Measurements from ENCODE around the gene ZDHHC14.
"Not testable (repeated sequence)": the region's sequence is repeated elsewhere in the genome, so short reads cannot be mapped to it uniquely, and the experiment has no call there.

The ZDHHC14 gene

GRCh38 chr6:157403686-157404051 is 22.7 kb downstream of the ZDHHC14 start:
- Mint-ChIP-seq H3K27ac (no peak overlapping the region), H3K36me3 (peaks cover 19 to 33% of the 10 kb centered on the region in 2 donors), H3K4me3 (no peak overlapping the region), H3K27me3 (no peaks in the 10 kb centered on the region), H3K9me3 (peaks cover 0 to 3% of the 10 kb centered on the region in 2 donors), H3K4me1 (peaks cover 24 to 25% of the 10 kb centered on the region in 2 donors)
- DNase-seq (peak; percentile 28), ATAC-seq (replicated peaks) (peak; percentile 79 to 91)

- Mint-ChIP-seq H3K27ac (no peak overlapping the region), H3K4me1 (peaks cover 24 to 28% of the 10 kb centered on the region in 2 donors), H3K9me3 (peaks cover 1 to 3% of the 10 kb centered on the region in 2 donors), H3K36me3 (peaks cover 22 to 29% of the 10 kb centered on the region in 2 donors), H3K4me3 (no peak overlapping the region), H3K27me3 (no peaks in the 10 kb centered on the region)
- ATAC-seq (replicated peaks) (no peak), DNase-seq (no peak)
Observed at GRCh38 chr6:157405986-157406385, 25.0 kb downstream of the ZDHHC14 start.

GRCh38 chr6:157406661-157407060 is 25.7 kb downstream of the ZDHHC14 start:
- DNase-seq (no peak), ATAC-seq (replicated peaks) (no peak)
- H3K27ac Mint-ChIP-seq: peak overlapping the region; percentile 66
- H3K4me1 Mint-ChIP-seq: peaks cover 26 to 35% of the 10 kb centered on the region in 2 donors
- peaks cover 24 to 32% of the 10 kb centered on the region in 2 donors for H3K36me3 Mint-ChIP-seq
- H3K9me3 Mint-ChIP-seq: peaks cover 7 to 8% of the 10 kb centered on the region in 2 donors
- no peak overlapping the region for H3K4me3 Mint-ChIP-seq
- H3K27me3 Mint-ChIP-seq: no peaks in the 10 kb centered on the region

GRCh38 chr6:157407646-157408045 is 26.7 kb downstream of the ZDHHC14 start:
- no peak overlapping the region for H3K4me3 Mint-ChIP-seq
- H3K4me1 Mint-ChIP-seq: peaks cover 30 to 45% of the 10 kb centered on the region in 2 donors
- no peak overlapping the region for H3K27ac Mint-ChIP-seq
- no peaks in the 10 kb centered on the region for H3K27me3 Mint-ChIP-seq
- no peak for DNase-seq
- ATAC-seq (replicated peaks): no peak
- peaks cover 24 to 34% of the 10 kb centered on the region in 2 donors for H3K36me3 Mint-ChIP-seq
- peaks cover 7 to 10% of the 10 kb centered on the region in 2 donors for H3K9me3 Mint-ChIP-seq

GRCh38 chr6:157408427-157408826 is 27.4 kb downstream of the ZDHHC14 start:
- H3K36me3 Mint-ChIP-seq: peaks cover 30 to 40% of the 10 kb centered on the region in 2 donors
- not testable (repeated sequence) for H3K4me3 Mint-ChIP-seq; H3K27me3 Mint-ChIP-seq; DNase-seq; H3K27ac Mint-ChIP-seq; H3K9me3 Mint-ChIP-seq; ATAC-seq (replicated peaks)
- peaks cover 36 to 49% of the 10 kb centered on the region in 2 donors for H3K4me1 Mint-ChIP-seq

GRCh38 chr6:157410045-157410444 is 29.1 kb downstream of the ZDHHC14 start:
- no peak overlapping the region for H3K4me3 Mint-ChIP-seq
- H3K9me3 Mint-ChIP-seq: peaks cover 7 to 10% of the 10 kb centered on the region in 2 donors
- no peak for ATAC-seq (replicated peaks)
- peaks cover 36 to 46% of the 10 kb centered on the region in 2 donors for H3K4me1 Mint-ChIP-seq
- peaks cover 38 to 51% of the 10 kb centered on the region in 2 donors for H3K36me3 Mint-ChIP-seq
- no peak for DNase-seq
- H3K27me3 Mint-ChIP-seq: no peaks in the 10 kb centered on the region
- peak overlapping the region; percentile 25 for H3K27ac Mint-ChIP-seq

DNA sequence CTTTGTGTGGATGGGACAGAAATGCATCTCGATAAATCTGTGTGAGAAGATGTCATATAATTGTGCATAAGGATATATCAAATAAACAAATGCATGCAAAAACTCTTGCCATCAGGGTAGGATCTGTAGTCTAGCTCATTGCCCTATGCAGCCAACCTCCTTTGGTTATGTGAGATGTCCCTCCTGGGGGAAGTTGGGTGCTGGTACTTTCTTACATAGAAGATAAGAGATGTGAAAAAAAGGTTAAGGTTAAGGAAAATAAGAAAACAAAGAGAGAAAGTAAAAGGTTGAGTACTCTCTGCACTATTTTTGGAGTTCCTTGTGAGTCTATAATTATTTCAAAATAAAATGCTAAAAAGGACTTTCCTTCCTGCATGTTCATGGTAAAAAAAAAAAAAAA is 30.4 kb downstream of the ZDHHC14 start:
- Mint-ChIP-seq H3K27me3 (no peaks in the 10 kb centered on the region), H3K9me3 (peaks cover 7 to 10% of the 10 kb centered on the region in 2 donors), H3K36me3 (peaks cover 38 to 53% of the 10 kb centered on the region in 2 donors), H3K27ac (peak overlapping the region; percentile 82), H3K4me1 (peaks cover 33 to 45% of the 10 kb centered on the region in 2 donors), H3K4me3 (peak overlapping the region; percentile 39 to 48)
- DNase-seq (peak; percentile 48), ATAC-seq (replicated peaks) (peak; percentile 96 to 98)

- Mint-ChIP-seq H3K27me3 (no peaks in the 10 kb centered on the region), H3K9me3 (peaks cover 7 to 10% of the 10 kb centered on the region in 2 donors), H3K36me3 (peaks cover 44 to 57% of the 10 kb centered on the region in 2 donors), H3K27ac (no peak overlapping the region), H3K4me3 (no peak overlapping the region), H3K4me1 (peaks cover 30 to 39% of the 10 kb centered on the region in 2 donors)
- DNase-seq (no peak), ATAC-seq (replicated peaks) (no peak)
Observed at GRCh38 chr6:157412791-157413190, 31.8 kb downstream of the ZDHHC14 start.

DNA sequence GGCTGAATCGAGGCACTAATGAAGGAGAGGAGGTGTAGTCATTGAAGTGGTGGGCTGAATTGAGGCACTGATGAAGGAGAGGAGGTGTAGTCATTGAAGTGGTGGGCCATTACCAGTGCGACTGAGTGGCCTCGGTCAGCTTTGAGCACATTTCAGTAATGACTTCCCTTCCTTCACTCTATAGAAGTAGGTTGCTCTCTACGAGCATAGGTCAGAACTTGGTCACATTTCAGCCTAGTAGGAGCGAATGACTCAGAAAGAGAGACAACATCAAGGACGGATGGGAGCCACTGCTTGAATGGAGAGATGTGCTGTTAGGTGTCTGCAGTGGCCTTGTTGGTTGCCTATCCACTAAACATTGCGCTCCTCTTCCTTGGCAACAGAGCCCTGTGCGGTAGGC is 39.5 kb downstream of the ZDHHC14 start:
- Mint-ChIP-seq H3K9me3 (peaks cover 0 to 3% of the 10 kb centered on the region in 2 donors), H3K27me3 (no peaks in the 10 kb centered on the region), H3K27ac (peak overlapping the region; percentile 67), H3K4me1 (peaks cover 17 to 21% of the 10 kb centered on the region in 2 donors), H3K36me3 (peaks cover 23 to 30% of the 10 kb centered on the region in 2 donors), H3K4me3 (no peak overlapping the region)
- ATAC-seq (replicated peaks) (no peak), DNase-seq (no peak)

DNA sequence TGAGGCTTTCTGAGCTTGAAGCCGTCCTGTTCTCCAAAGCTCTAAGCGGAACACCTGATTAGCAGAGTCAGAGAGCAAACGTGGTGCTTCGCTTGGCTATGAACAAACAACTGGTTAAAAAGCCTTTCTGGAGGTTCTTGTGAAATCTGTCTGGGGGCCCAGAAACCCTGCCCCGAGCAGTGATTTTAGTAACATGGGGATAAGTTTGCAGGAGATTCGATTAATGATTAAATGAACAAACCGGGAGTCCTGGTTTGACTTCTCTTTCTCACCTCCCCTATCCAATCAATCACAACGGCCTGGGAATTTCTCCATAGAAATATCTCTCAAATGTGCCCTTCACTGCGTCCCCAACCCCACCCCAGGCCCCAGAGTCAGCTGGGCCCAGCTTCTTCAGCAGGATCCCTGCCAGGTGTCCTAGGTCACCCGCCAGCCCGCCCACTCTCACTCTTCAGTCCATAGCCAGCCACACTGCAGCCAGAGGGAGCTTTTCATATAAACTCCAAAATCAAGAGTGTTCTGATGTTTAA is 43.6 kb downstream of the ZDHHC14 start:
- Mint-ChIP-seq H3K9me3 (peaks cover 0 to 2% of the 10 kb centered on the region in 2 donors), H3K4me1 (peaks cover 39 to 58% of the 10 kb centered on the region in 2 donors), H3K4me3 (no peak overlapping the region), H3K27ac (no peak overlapping the region), H3K27me3 (peaks cover 8 to 16% of the 10 kb centered on the region in 2 donors), H3K36me3 (peaks cover 34 to 45% of the 10 kb centered on the region in 2 donors)
- ATAC-seq (replicated peaks): no peak
- no peak for DNase-seq

GRCh38 chr6:157427969-157428368 is 47.0 kb downstream of the ZDHHC14 start:
- ATAC-seq (replicated peaks) (no peak), DNase-seq (no peak)
- Mint-ChIP-seq H3K9me3 (peaks cover 0 to 2% of the 10 kb centered on the region in 2 donors), H3K36me3 (peaks cover 29 to 36% of the 10 kb centered on the region in 2 donors), H3K4me1 (peaks cover 43 to 70% of the 10 kb centered on the region in 2 donors), H3K4me3 (no peak overlapping the region), H3K27ac (peak overlapping the region; percentile 59), H3K27me3 (peaks cover 8 to 16% of the 10 kb centered on the region in 2 donors)

GRCh38 chr6:157428427-157429202 is 47.6 kb downstream of the ZDHHC14 start:
- peaks cover 29 to 34% of the 10 kb centered on the region in 2 donors for H3K36me3 Mint-ChIP-seq
- peaks cover 43 to 70% of the 10 kb centered on the region in 2 donors for H3K4me1 Mint-ChIP-seq
- DNase-seq (no peak), ATAC-seq (replicated peaks) (peak in 1 of 2 donors; percentile 18)
- H3K27me3 Mint-ChIP-seq: peaks cover 8 to 16% of the 10 kb centered on the region in 2 donors
- no peak overlapping the region for H3K4me3 Mint-ChIP-seq
- peaks cover 0 to 2% of the 10 kb centered on the region in 2 donors for H3K9me3 Mint-ChIP-seq
- peak overlapping the region; percentile 48 for H3K27ac Mint-ChIP-seq

DNA sequence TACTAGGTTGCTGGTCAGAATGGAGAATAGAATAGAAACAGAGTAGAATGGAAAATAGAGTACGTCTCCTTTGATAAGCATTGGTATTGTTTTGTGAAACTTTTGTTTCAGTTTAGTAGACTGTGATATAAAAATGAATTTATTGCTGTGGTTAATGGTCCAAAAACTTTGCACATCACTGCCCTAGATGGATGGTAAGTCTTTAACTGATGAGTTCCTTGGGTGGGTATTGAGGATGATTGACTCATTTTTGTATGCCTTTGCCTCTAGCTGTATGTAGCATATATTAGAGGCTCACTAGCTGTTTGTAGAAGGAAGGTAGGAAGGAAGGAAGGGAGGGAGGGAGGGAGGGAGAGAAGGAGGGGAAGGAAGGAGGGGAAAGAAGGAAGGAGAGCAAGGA is 48.3 kb downstream of the ZDHHC14 start:
- Mint-ChIP-seq H3K36me3 (peaks cover 29 to 37% of the 10 kb centered on the region in 2 donors), H3K9me3 (peaks cover 0 to 2% of the 10 kb centered on the region in 2 donors), H3K4me3 (no peak overlapping the region), H3K4me1 (peaks cover 41 to 68% of the 10 kb centered on the region in 2 donors), H3K27me3 (peaks cover 8 to 16% of the 10 kb centered on the region in 2 donors), H3K27ac (peak overlapping the region; percentile 72)
- no peak for DNase-seq
- no peak for ATAC-seq (replicated peaks)

DNA sequence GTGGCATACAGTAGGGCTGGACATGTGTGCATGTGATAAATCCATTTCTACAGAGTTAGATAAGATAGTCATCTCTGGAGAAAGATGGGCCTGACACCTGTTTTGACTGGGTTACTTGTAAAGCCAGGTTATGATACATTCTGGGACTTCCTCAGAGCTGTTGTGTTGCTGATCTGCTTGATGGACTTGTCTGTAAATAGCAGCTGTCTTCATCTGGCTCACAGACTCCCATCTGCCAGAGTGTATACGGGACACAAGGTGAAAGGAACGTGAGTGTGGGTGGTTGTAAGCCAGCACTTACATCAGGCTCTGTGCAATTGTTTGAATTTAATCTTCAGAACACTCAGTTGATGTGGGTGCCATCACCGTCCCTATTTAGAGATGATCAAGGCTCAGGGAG is 49.8 kb downstream of the ZDHHC14 start:
- ATAC-seq (replicated peaks) (peak; percentile 91 to 95), DNase-seq (peak; percentile 11)
- Mint-ChIP-seq H3K4me3 (no peak overlapping the region), H3K27me3 (peaks cover 5 to 13% of the 10 kb centered on the region in 2 donors), H3K27ac (peak overlapping the region; percentile 78), H3K4me1 (peaks cover 35 to 52% of the 10 kb centered on the region in 2 donors), H3K9me3 (peaks cover 0 to 2% of the 10 kb centered on the region in 2 donors), H3K36me3 (peaks cover 25 to 37% of the 10 kb centered on the region in 2 donors)

Data from stimulated activated naive B cell treated with anti-CD40 and anti-IgM and Interleukin-4, amounts not matched to agents 10 μg/mL and 1 μg/mL and 100 μg/mL, for 72 hours (primary cell).